Skeletal muscle satellite cell (primary cell): ENCODE data around the gene TUBB4A.

Experiments
- H3K27me3 ChIP-seq: 2 replicates; pipeline ENCODE4 v1.7.0; 2013; ENCODE audit warnings: low read length; ENCODE audit not compliant: control insufficient read depth, insufficient read depth
- H3K36me3 ChIP-seq: 2 replicates; pipeline ENCODE4 v1.7.0; 2013; ENCODE audit warnings: mild to moderate bottlenecking, control low read depth, low read length; ENCODE audit not compliant: insufficient read depth
- H3K4me1 ChIP-seq: 2 replicates; pipeline ENCODE4 v1.7.0; 2013; ENCODE audit warnings: low read length; ENCODE audit not compliant: control insufficient read depth, insufficient read depth
- H3K4me2 ChIP-seq: 2 replicates; pipeline ENCODE4 v1.7.0; 2013; ENCODE audit warnings: mild to moderate bottlenecking, low read length
- H3K4me3 ChIP-seq: 2 replicates; pipeline ENCODE4 v1.7.0; 2013; ENCODE audit warnings: low read length
- H3K9ac ChIP-seq: 2 replicates; pipeline ENCODE4 v1.7.0; 2013; ENCODE audit warnings: mild to moderate bottlenecking, low read depth, low read length, moderate library complexity
- H3K9me3 ChIP-seq: replicated peaks from 2 replicates; pipeline ENCODE4 v1.7.0; 2013; ENCODE audit warnings: mild to moderate bottlenecking, control low read depth, low read length

TUBB4A gene

DNA sequence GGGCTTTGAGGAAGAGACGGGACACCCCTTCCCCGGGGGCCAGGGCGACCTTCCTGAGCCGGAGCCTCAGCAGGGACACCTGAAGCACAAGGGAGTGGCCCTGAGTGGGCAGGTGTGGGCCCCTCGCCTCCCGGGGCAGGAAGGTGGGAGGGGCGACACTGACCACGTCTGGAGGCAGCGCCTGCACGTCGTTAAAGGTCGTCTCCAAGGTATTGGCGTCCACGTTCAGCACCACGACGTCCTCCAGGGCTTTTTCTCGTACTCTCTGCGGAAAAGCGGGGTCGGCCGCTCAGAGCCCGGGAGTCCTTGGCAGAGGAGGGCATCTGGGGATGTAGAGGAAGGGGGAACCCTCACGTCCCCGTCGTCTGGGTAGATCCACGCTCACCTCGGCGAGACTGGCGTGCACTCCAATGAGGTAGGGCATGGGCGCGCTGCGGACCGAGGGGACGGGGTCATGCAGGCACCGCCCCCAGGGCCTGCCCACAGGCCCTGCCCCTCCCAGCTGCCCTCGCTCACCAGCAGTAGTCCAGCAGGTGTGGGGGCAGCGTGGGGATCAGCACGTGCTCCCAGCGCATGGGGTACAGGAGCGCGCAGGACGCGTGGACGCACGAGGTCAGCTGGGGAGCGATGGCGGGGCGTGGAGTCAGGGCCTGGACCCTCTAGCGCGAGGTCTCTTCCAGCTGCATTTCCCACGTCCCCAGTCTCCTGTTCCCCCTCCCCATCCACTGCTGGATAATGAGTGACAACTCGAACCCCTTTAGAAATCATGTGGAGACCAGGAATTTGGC, 26.6 kb downstream of the TUBB4A start:
- Histone ChIP-seq H3K4me1 (no peaks in the 10 kb centered on the region), H3K9ac (no peak overlapping the region), H3K4me2 (no peak overlapping the region), H3K36me3 (no peaks in the 10 kb centered on the region), H3K27me3 (peaks cover 19% of the 10 kb centered on the region), H3K4me3 (no peak overlapping the region), H3K9me3 (no peaks in the 10 kb centered on the region)

DNA sequence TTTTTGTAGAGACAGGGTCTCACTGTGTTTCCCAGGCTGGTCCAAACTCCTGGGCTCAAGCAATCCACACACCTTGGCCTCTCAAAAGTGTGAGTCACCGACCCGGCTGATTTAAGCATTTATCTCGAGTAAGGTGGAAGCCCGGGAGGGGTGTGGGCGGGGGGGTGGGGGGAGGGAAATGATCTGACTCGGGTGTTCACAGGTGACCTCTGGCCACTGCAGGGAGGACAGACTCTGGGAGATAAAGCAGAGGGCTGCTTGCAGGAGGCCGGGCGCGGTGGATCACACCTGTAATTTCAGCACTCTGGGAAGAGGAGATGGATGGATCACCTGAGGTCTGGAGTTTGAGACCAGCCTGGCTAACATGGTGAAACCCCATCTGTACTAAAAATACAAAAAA, 28.5 kb downstream of the TUBB4A start:
- Histone ChIP-seq H3K4me3 (no peak overlapping the region), H3K27me3 (peaks cover 15% of the 10 kb centered on the region), H3K4me2 (no peak overlapping the region), H3K36me3 (no peaks in the 10 kb centered on the region), H3K9ac (no peak overlapping the region), H3K4me1 (no peaks in the 10 kb centered on the region), H3K9me3 (no peaks in the 10 kb centered on the region)

DNA sequence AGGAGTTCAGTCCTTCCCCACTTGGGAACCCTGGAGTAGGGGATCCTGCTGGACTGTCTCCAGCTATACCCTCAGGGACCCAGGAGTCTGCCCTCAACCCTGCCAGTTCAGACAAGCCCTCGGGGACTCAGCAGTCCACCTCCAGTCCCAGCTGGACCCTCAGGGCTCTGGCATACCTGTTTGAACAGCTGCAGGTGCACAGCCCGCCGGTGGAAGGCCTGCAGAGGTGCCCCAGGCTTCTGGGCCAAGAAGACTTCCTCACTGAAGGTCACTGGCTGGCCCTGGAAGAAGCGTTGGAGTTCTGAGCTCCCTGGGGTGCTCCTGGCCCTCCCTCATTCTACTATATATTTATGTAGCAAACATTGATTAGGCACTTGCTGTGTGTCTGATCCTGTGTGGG, 29.4 kb downstream of the TUBB4A start:
- H3K4me2 ChIP-seq = no peak overlapping the region
- H3K36me3 ChIP-seq = no peaks in the 10 kb centered on the region
- no peaks in the 10 kb centered on the region for H3K9me3 ChIP-seq
- peaks cover 21% of the 10 kb centered on the region for H3K27me3 ChIP-seq
- H3K4me1 ChIP-seq = no peaks in the 10 kb centered on the region
- H3K9ac ChIP-seq = no peak overlapping the region
- no peak overlapping the region for H3K4me3 ChIP-seq

DNA sequence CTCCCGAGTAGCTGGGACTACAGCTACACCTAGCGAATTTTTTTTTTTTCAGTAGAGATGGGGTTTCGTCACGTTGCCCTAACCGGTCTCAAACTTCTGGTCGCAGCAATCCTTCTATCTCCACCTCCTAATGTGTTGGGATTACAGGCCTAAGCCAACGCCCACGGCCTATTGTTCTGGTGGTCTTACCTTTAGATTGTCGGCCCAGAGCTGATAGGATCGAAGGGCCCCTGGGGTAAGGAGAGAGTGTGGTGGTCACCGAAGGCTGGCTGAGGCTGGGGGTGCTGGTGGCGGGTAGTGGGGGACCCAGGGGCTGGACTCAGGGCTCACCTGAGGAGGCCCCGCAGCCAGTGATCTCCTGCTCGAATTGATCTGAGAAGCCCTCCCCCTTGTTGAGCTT, 31.0 kb downstream of the TUBB4A start:
- H3K4me2 ChIP-seq = no peak overlapping the region
- H3K4me1 ChIP-seq = no peaks in the 10 kb centered on the region
- H3K9ac ChIP-seq = no peak overlapping the region
- H3K36me3 ChIP-seq = no peaks in the 10 kb centered on the region
- H3K9me3 ChIP-seq = no peaks in the 10 kb centered on the region
- H3K4me3 ChIP-seq = no peak overlapping the region
- H3K27me3 ChIP-seq = peaks cover 24% of the 10 kb centered on the region

DNA sequence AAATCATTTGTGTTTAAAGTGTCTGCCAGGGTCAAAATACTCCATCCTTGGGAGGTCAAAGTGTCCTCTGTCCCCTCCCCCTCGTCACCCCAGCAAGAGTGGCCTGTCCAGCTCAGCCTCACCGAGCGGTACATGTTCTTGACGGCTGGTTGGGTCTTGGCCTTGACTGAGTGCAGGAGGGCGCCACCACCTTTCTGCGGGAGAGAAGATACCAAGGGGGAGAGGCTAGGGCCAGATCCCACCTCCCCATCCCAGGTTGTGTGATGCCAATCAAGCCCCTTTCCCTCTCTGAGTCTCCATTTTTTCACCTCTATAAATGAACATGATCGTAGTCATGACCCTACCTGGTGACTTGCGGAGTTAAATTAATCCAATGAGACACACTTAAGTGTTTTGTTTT, 31.9 kb downstream of the TUBB4A start:
- Histone ChIP-seq H3K9ac (no peak overlapping the region), H3K36me3 (no peaks in the 10 kb centered on the region), H3K4me2 (no peak overlapping the region), H3K4me1 (no peaks in the 10 kb centered on the region), H3K4me3 (no peak overlapping the region), H3K9me3 (no peaks in the 10 kb centered on the region), H3K27me3 (peaks cover 18% of the 10 kb centered on the region)

DNA sequence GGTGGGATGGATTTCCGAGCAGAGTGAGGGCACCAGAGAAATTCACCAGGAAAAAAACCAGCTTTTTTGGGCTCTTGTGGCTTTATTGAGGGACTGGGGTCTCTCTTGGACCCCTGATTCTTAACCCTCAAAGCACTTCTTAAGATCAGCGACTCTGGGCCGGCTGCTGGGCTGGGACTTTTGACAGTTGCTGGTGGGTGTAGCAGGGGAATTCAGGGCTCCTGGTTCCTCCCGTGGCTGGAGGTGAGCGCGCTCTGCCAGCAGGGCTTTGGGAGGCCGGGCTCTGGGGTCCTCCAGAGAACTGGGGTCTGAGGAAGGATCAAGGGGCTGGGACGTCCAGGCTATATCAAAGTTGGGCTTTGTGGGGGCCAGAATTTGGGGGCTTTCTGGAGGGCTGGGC, 34.7 kb downstream of the TUBB4A start:
- no peak overlapping the region for H3K9ac ChIP-seq
- no peak overlapping the region for H3K4me3 ChIP-seq
- H3K4me2 ChIP-seq = no peak overlapping the region
- no peaks in the 10 kb centered on the region for H3K9me3 ChIP-seq
- H3K36me3 ChIP-seq = no peaks in the 10 kb centered on the region
- H3K27me3 ChIP-seq = peaks cover 30% of the 10 kb centered on the region
- no peaks in the 10 kb centered on the region for H3K4me1 ChIP-seq

DNA sequence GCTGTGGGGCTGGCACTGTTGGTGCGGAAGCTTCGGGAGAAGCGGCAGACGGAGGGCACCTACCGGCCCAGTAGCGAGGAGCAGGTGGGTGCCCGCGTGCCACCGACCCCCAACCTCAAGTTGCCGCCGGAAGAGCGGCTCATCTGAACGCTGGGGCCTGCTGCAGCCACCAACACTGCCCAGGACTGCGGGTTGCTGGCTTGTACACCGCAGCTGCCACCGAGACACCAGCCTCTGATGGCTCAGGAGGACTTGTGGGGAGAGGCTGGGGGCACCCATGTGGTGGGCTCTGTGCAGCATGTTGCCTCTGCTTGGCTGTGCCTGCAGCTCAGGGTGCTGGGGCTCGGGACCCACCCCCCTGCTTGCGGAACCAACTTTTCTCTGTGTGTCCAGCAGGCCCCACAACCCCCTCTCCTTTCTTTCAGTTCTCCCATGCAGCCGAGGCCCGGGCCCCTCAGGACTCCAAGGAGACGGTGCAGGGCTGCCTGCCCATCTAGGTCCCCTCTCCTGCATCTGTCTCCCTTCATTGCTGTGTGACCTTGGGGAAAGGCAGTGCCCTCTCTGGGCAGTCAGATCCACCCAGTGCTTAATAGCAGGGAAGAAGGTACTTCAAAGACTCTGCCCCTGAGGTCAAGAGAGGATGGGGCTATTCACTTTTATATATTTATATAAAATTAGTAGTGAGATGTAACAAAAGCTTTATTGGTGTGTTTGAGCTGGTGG, 35.4 kb downstream of the TUBB4A start:
- Histone ChIP-seq H3K36me3 (no peaks in the 10 kb centered on the region), H3K4me1 (no peaks in the 10 kb centered on the region), H3K4me3 (no peak overlapping the region), H3K9me3 (no peaks in the 10 kb centered on the region), H3K4me2 (no peak overlapping the region), H3K27me3 (peaks cover 32% of the 10 kb centered on the region), H3K9ac (no peak overlapping the region)

DNA sequence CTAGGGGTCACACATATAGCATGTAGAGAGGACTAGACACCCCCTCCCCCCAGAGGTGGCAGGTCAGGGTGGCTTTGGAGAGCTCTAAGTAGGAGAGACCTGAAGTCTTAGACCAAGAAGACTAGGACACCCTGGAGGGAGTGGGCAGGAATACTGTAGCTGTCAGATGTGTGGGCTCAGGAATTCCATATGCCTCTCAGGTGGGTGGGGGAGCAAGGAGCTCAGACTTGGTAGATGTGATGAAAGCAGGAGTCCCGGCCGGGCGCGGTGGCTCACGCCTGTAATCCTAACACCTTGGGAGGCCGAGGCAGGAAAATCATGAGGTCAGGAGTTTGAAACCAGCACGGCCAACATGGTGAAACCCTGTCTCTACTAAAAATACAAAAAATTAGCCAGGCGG, 36.4 kb downstream of the TUBB4A start:
- Histone ChIP-seq H3K4me3 (no peak overlapping the region), H3K4me1 (peaks cover under 1% of the 10 kb centered on the region), H3K9me3 (no peaks in the 10 kb centered on the region), H3K4me2 (no peak overlapping the region), H3K36me3 (no peaks in the 10 kb centered on the region), H3K27me3 (peaks cover 32% of the 10 kb centered on the region), H3K9ac (no peak overlapping the region)

DNA sequence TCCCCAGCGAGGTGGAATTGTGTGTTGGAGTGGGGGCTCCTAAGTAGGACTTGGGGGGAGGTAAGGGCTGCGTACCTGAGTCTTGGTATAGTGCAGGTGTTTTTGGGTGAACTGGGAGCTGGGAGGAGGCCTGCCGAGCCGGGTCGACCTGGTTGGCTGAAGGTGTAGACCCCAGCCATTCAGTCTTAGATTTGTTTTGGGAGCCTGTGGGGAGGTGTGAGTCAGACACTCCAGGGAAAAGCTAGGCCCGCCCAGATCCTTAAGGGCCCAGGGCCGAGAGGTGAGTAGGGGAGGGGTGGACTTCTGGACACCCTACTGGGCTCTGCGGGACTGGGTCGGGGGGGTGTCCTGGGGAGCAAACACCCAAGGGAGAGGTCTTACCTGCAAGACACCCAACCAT, 37.1 kb downstream of the TUBB4A start:
- Histone ChIP-seq H3K36me3 (no peaks in the 10 kb centered on the region), H3K4me2 (no peak overlapping the region), H3K9ac (no peak overlapping the region), H3K4me1 (peaks cover 5% of the 10 kb centered on the region), H3K9me3 (no peaks in the 10 kb centered on the region), H3K4me3 (no peak overlapping the region), H3K27me3 (peaks cover 32% of the 10 kb centered on the region)

DNA sequence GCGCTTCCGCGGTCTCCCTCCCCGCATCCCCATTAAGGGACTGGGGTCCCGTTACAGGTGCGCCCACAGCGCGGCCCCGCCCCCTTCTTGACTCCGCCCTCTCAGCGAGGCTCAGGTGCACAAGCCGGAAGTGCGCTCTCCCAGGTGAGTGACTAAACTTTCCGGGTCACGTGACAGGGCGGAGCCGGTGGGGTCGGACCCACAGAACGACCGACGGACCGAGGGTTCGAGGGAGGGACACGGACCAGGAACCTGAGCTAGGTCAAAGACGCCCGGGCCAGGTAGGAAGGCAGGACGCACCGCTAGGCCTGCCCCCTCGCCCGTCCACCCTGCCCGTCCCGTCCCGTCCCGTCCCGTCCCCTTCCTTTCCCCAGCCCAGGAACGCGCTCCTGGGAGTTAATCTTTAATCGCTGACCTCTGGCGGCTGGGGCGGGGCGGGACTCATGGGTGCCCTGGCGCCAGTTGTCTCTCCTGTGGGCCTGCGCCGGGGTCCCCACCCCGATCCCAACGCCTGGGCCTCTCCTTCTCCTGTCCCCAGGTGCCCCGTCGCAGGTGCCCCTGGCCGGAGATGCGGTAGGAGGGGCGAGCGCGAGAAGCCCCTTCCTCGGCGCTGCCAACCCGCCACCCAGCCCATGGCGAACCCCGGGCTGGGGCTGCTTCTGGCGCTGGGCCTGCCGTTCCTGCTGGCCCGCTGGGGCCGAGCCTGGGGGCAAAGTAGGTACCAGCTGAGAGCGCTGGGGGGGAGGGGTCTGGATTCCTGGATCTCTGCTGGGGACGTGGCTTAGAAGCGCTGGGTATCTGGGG, 37.8 kb downstream of the TUBB4A start, which contains the start of gene CRB3:
TSS of gene CRB3 (plus strand) at position 202 of the 804 bp plus-strand sequence. CDS start at position 633, 431 bp downstream.
- Histone ChIP-seq H3K27me3 (peaks cover 32% of the 10 kb centered on the region), H3K4me3 (no peak within 1 kb of the TSS)

DNA sequence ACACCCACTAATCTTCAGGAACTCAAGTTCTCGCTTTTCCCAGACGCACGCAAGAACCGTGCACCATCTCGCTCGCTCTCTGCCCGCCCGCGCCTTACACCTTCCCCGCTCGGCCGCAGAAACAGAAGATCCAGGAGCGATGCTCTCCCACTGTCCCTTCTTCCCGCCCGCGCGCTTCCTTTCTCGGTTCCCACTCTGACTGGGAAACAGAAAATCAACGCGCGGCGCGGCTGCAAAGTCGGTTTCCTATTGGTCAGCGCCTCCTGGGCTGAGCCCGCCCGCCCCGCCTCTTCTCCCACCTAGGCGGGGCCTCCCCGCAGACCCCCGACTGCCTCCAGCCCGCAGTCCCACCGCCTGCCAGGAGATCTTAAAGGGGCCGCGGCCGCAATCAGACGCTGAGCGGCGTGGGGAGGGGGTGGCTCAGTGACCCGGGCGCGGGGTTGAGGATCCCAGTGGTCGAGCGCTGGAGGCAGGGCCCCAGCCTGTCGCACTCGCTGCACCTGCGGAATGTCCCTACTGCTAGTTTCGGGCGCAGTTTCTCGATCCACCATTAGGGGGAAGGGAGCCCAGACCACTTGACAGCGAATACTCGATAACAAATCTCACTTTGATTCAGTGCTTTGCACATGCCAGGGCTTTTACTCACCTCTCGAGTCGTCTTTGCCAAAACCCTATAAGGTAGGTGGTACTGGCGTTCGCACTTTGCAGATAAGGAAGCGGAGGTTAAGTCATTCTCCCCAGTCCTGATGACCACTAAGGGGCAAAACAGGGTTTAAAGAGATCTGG, 41.8 kb downstream of the TUBB4A start:
- Histone ChIP-seq H3K4me1 (peaks cover 5% of the 10 kb centered on the region), H3K9me3 (no peaks in the 10 kb centered on the region), H3K9ac (peak overlapping the region; percentile 30), H3K4me3 (peak overlapping the region; percentile 74), H3K36me3 (no peaks in the 10 kb centered on the region), H3K4me2 (peak overlapping the region; percentile 80), H3K27me3 (peaks cover 25% of the 10 kb centered on the region)

More for the DNA sequence above, 37.8 kb downstream of the TUBB4A start, which contains the start of gene CRB3:
- Histone ChIP-seq H3K9me3 (no peaks in the 10 kb centered on the region), H3K36me3 (no peaks in the 10 kb centered on the region), H3K4me2 (no peak within 1 kb of the TSS), H3K9ac (no peak within 1 kb of the TSS), H3K4me1 (peaks cover 5% of the 10 kb centered on the region)
